ENCODE data around the gene MAP4.

MAP4 gene

GRCh38 chr3:47976135-47976732 is 40.0 kb downstream of the MAP4 start:
- no peak overlapping the region for H3K4me3 ChIP-seq (ENCODE audit: low read length)
- DNase-seq (ENCODE audit: low read depth, low spot score) = no peak

DNA sequence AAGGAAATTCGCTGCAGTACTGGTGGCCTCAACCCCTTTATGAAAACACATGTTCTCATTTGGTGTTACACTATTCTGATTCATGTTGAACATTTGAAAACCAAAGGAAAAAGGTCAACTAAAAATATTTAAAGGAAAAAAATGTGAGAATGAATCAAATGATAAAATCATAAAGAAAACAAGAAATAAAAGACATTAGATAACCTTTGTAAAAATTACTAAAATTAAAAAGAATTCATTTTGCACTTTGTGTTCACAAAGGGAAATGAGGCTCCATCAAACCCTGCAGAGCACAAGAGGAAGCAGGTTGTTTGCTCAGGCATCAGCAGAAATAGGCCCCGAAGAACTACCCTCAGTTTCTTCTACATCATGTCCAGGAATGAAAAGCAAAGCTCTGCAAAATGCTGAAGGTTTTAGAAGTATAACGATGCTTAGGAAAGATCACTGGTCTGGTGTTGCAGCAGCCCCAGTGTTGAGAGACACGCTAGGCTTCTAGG is 41.2 kb downstream of the MAP4 start:
- no peak for DNase-seq (ENCODE audit: low read depth, low spot score)
- no peak overlapping the region for H3K4me3 ChIP-seq (ENCODE audit: low read length)

DNA sequence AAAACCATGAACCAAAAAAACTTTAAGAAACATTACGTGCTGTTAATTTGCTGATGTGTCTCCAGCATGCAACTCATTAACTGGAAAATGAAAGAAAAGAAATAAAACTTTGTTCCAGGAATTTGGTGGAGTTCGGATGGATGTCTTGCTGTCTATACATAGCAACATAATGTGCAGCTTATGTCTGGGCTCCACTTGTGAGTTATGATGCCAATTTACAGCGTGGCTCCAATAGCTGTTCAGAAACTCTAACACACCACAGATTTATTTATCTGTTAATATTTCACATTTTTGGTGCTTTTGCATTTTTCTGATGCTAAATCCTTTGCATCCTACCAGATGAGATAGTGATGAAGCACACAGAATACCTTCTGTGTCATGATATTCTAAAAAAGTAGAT is 45.1 kb downstream of the MAP4 start:
- no peak for DNase-seq (ENCODE audit: low read depth, low spot score)
- H3K4me3 ChIP-seq (ENCODE audit: low read length) = no peak overlapping the region

- no peak overlapping the region for H3K4me3 ChIP-seq (ENCODE audit: low read length)
- no peak for DNase-seq (ENCODE audit: low read depth, low spot score)
Measured at GRCh38 chr3:47964740-47965139, 51.5 kb downstream of the MAP4 start.

GRCh38 chr3:47961815-47962606 is 54.2 kb downstream of the MAP4 start:
- peak; percentile 80 for DNase-seq (ENCODE audit: low read depth, low spot score)
- no peak overlapping the region; the same call in 1 of the 2 replicates for H3K4me3 ChIP-seq (ENCODE audit: low read length)

- no peak overlapping the region for H3K4me3 ChIP-seq (ENCODE audit: low read length)
Measured at GRCh38 chr3:47961036-47961435, 55.2 kb downstream of the MAP4 start.

DNA sequence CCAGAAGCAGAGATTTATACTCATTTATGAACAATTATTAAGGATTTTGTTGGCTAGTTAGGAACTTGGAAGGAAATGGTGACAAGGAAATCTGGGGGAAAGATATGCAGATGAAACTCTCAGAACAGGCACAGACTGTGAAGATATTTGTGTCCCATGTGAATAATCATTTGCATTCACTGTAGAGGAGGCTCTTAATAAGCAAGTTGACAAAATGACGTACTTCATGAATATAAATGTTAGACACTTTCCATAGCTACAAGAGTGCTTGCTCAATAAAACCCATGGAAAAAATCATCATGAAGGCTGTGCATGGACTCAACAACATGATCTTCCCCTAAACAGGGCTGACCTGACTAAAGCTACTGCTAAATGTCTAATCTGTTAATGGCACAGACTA is 59.7 kb downstream of the MAP4 start:
- DNase-seq (ENCODE audit: low read depth, low spot score) = no peak
- no peak overlapping the region for H3K4me3 ChIP-seq (ENCODE audit: low read length)

More at GRCh38 chr3:47961036-47961435, 55.2 kb downstream of the MAP4 start:
- no peak for DNase-seq (ENCODE audit: low read depth, low spot score)

- no peak for DNase-seq (ENCODE audit: low read depth, low spot score)
Measured at GRCh38 chr3:47954567-47954966, 61.6 kb downstream of the MAP4 start.

DNA sequence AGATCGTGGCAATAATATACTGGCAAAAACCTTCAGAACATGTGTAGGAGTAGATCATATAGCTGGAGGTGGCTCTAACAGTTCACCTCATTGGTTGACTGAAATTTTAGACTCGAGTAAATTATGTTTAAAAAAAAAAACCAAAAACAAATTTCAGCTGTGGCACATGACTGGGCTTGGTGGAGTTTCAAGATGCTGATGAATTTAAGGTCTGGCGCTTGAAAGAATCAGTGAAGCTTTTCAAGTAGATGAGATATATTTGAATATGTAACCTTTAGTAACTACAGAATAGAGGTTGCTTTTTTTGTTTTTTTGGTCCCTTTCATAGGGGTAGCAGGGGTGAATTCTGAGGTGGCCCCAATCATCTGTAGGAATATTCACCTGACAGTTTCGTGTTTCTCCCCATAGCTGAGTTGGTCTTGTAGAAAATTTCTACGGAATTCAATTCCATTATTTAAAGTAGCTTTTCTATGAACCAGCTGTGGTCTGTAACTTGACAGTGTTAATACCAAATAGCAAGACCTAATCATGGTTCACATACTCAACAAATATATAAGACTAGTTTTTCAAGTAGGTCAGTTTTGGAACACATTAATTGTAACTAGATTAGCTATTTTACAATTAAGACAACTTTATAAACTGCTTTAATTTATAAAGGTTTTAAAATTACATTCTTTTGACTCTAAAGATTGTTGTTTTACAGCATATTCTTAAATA is 65.6 kb downstream of the MAP4 start:
- H3K4me3 ChIP-seq (ENCODE audit: low read length) = no peak overlapping the region
- DNase-seq (ENCODE audit: low read depth, low spot score) = no peak

More at GRCh38 chr3:47954567-47954966, 61.6 kb downstream of the MAP4 start:
- no peak overlapping the region for H3K4me3 ChIP-seq (ENCODE audit: low read length)

- no peak for DNase-seq (ENCODE audit: low read depth, low spot score)
- no peak overlapping the region for H3K4me3 ChIP-seq (ENCODE audit: low read length)
Measured at GRCh38 chr3:47949979-47950378, 66.2 kb downstream of the MAP4 start.

DNA sequence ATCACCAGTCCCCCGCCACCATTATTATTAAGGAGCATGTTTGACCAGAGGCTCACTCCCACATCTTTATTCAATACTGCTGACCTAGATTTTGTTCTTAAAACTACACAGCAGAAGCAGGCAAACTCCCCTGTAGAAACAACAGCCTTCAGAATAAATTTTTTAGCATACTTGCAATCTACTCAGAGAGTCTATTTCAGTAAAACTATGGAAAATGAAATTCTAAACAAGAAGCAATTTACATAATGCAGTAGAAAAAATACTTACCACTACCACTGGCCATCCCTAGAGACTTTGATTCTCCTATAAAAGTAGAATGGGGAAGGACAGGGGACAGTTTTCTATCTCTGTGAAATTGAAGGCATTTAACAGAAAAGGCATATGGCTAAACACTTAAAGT is 76.0 kb downstream of the MAP4 start:
- H3K4me3 ChIP-seq (ENCODE audit: low read length) = no peak overlapping the region
- no peak for DNase-seq (ENCODE audit: low read depth, low spot score)

- H3K4me3 ChIP-seq (ENCODE audit: low read length) = no peak overlapping the region
- no peak for DNase-seq (ENCODE audit: low read depth, low spot score)
Measured at GRCh38 chr3:47932421-47932820, 83.8 kb downstream of the MAP4 start.

- no peak for DNase-seq (ENCODE audit: low read depth, low spot score)
- H3K4me3 ChIP-seq (ENCODE audit: low read length) = no peak overlapping the region
Measured at GRCh38 chr3:47930979-47931378, 85.2 kb downstream of the MAP4 start.

GRCh38 chr3:47916696-47917095 is 99.5 kb downstream of the MAP4 start:
- no peak for DNase-seq (ENCODE audit: low read depth, low spot score)
- no peak overlapping the region for H3K4me3 ChIP-seq (ENCODE audit: low read length)

DNA sequence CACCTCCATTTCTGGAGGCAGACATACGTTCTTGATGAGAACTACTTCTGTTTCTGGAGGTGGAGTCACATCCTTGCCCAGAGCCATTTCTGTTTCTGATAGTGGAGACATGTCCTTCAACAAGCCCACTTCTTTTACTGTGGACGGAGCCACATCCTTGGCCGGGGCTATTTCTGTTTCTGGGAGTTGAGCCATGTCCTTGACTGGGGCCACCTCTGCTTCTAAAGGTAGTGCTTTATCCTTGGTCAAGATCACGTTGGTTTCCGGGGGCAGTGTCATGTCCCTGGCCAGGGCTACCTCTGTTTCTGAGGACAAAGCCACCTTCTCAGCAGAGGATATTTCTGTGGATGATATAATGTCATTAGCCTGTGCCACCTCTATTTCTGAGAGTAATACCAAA is 100.0 kb downstream of the MAP4 start:
- H3K4me3 ChIP-seq (ENCODE audit: low read length) = no peak overlapping the region
- DNase-seq (ENCODE audit: low read depth, low spot score) = no peak

- DNase-seq (ENCODE audit: low read depth, low spot score) = no peak
Measured at GRCh38 chr3:47912006-47912504, 104.2 kb downstream of the MAP4 start.

DNA sequence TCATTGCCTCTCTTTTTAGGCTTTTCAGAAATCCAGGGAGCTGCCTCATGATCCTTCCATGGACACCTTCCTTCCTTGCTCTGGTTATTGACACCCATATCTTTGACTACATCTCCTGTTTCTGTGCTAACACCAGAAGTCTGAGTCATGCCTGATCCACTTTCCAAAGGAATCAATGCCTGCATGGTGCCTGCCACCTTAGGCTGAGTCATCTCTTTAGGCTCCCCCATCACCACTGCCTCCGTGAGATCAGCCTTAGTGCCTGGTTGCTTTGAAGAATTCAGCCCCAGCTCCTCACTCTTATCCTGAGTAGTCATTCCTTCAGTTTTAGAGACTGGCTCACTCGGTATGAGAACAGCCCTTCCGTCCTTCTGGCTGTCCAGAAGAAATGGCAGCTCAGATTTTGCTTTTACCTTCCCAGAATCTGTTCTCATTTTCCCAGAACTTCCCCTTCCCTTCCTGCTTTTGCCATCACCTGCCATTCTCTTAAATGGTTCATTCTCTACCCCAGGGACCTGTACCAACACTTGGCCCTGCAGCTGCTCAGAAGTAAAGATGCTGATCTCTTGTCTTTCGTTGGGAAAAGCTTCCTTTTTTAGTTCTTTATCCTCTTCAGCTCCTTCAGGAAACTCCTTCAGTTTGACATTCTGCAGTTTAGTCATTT is 105.3 kb downstream of the MAP4 start:
- DNase-seq (ENCODE audit: low read depth, low spot score) = no peak
- no peak overlapping the region for H3K4me3 ChIP-seq (ENCODE audit: low read length)

More at GRCh38 chr3:47912006-47912504, 104.2 kb downstream of the MAP4 start:
- no peak overlapping the region for H3K4me3 ChIP-seq (ENCODE audit: low read length)

GRCh38 chr3:47910233-47910632 is 106.0 kb downstream of the MAP4 start:
- H3K4me3 ChIP-seq (ENCODE audit: low read length) = no peak overlapping the region
- DNase-seq (ENCODE audit: low read depth, low spot score) = no peak

DNA sequence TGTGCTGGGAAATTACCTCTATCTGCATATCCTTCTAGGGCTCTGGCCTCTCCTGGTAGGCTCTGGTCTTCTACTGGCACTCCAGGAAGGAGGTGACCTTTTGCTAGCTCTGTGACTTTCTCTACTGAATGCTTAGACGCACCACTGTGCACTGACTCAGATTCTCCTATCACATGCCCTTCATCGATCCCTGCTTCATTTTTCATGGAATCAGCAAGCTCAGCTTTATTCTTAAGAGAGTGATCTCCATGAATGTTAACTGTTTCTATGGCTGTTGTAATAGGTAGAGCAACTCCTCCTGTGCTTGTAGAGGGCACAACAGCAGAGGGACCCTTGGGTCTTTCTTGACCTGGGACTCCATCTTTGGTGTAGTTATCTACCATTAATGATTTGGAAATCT is 106.6 kb downstream of the MAP4 start:
- DNase-seq (ENCODE audit: low read depth, low spot score) = no peak
- H3K4me3 ChIP-seq (ENCODE audit: low read length) = no peak overlapping the region

Data from Jurkat, Clone E6-1 (cell line).